ENCODE results near the gene NLRP11.

DNA sequence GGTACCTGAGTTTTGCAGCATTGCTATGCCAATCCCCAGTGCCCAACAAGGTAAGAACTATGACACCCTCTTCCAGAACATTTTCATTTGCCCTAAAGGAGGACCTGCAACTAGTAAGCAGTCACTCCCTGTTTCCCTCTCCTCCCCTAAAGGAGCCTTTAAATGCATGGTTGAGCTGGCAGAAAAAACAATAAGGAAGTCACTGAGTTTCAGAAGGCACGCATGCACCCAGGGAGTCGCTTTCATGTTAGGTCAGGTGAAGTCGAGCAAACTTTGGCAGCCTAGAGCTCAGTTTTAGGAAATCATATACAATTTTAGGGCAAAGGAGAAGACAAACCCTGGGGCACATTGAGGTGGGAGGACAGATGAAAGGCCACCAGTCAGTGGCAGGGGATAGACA is 11.8 kb downstream of the NLRP11 start:
- TF ChIP-seq CTCF (IDR thresholded peaks at IDR 0.05; ENCODE audit: low read length) (no peak), EZH2 (IDR thresholded peaks at IDR 0.05; ENCODE audit: borderline replicate concordance, low read length) (no peak)
